SU-DHL-6 (cell line): ENCODE data around the gene CAPN15.

Experiments used
- EZH2phosphoT487 ChIP-seq: fragments of 200-600 bp; sonication (generic), shearing (Covaris generic); conservative IDR thresholded peaks from 2 replicates; pipeline ENCODE4 v1.6.1; 2018; ENCODE audit warnings: mild to moderate bottlenecking, antibody characterized with exemption, low read length, moderate library complexity, mixed read lengths
- TF ChIP-seq, protein P1 (sequence below): fragments of 200-600 bp; sonication (generic); IDR thresholded peaks from one replicate; pipeline ENCODE4 v1.5.1; 2017; ENCODE audit warnings: antibody characterized with exemption, mild to moderate bottlenecking, low read length, moderate library complexity; ENCODE audit not compliant: insufficient read depth, poor library complexity, severe bottlenecking

DNA sequence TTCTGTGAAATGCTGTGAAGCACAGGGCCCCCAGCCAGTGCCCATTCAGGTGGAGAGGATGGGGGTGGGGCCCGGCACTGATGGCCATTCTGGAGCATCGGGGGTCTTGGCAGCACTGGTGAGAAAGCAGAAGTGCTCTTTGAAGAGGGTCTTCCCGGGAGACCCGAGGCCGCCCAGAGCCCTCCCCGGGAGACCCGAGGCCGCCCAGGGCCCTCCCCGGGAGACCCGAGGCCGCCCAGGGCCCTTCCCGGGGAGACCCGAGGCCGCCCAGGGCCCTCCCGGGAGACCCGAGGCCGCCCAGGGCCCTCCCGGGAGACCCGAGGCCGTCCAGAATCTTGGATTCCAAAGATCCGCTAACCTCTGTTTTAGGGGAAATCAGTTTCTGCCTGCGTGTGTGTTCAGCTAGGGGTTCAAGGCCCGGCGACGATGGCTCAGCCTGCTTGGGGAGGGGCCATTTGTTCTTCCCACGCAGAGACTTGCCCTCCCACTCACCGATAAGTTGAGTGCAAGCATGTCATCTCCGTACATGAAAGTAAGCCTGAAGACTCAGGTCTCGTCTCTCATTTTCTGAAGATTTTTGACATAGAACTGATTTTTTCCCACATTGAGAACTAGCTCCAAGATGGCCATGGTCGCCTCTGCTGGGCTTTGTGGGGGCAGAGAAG, 35.2 kb upstream of the CAPN15 start:
- TF ChIP-seq, protein P1, sequence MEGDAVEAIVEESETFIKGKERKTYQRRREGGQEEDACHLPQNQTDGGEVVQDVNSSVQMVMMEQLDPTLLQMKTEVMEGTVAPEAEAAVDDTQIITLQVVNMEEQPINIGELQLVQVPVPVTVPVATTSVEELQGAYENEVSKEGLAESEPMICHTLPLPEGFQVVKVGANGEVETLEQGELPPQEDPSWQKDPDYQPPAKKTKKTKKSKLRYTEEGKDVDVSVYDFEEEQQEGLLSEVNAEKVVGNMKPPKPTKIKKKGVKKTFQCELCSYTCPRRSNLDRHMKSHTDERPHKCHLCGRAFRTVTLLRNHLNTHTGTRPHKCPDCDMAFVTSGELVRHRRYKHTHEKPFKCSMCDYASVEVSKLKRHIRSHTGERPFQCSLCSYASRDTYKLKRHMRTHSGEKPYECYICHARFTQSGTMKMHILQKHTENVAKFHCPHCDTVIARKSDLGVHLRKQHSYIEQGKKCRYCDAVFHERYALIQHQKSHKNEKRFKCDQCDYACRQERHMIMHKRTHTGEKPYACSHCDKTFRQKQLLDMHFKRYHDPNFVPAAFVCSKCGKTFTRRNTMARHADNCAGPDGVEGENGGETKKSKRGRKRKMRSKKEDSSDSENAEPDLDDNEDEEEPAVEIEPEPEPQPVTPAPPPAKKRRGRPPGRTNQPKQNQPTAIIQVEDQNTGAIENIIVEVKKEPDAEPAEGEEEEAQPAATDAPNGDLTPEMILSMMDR = no peak
- TF ChIP-seq EZH2phosphoT487 = no peak
